C1 segment of cervical spinal cord (tissue), 14 donors: ENCODE measurements around the gene OPCML.
A peak's percentile ranks its signal among the peaks of the same experiment; 100 is the strongest.

Experiments
- DNase-seq, 14 donors: peaks; one replicate each; lab custom pipeline; 2025; lab: John Stamatoyannopoulos, UW

The OPCML gene

GRCh38 chr11:133413703-133414102 is 118.6 kb downstream of the OPCML start:
- DNase-seq, result no peak

GRCh38 chr11:133409799-133410198 is 122.5 kb downstream of the OPCML start:
- no peak for DNase-seq

DNA sequence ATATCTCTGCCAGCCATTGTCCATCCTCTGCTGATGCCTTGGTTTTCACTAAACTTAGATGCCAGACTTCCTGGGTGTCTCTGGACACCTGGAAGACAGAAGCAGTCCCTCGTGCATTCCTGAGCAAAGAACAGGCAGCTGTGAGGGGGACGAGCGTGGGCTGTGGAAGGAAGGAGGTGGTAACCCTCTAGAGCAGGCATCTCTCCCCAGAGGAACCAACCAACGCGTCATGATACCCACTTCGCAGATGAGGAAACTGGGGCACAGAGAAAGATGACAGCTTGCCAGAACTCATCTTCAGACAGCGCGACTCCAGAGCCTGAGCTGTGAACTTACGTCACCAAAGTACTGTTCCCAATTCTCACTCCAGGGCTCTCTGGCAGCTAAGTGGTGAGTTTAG is 123.4 kb downstream of the OPCML start:
- no peak for DNase-seq

DNA sequence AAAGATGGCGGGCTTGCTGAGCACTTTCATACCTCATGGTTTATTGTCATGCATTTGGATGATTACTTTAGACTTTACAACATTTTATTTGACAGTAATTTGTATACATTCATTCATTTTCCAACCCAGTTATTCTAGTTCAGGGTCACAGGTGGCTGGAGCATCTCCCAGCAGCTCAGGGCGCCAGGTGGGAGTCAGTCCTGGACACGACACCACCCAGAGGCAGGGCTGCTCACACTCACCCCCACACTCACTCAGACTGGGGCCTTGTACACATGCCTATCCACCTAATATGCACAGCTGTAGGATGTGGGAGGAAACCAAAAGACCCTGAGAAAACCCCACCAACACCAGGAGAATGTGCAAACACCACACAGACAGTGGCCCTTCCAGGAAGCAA is 123.9 kb downstream of the OPCML start:
- no peak for DNase-seq

- no peak for DNase-seq
Observed at GRCh38 chr11:133406489-133406888, 125.8 kb downstream of the OPCML start.

DNA sequence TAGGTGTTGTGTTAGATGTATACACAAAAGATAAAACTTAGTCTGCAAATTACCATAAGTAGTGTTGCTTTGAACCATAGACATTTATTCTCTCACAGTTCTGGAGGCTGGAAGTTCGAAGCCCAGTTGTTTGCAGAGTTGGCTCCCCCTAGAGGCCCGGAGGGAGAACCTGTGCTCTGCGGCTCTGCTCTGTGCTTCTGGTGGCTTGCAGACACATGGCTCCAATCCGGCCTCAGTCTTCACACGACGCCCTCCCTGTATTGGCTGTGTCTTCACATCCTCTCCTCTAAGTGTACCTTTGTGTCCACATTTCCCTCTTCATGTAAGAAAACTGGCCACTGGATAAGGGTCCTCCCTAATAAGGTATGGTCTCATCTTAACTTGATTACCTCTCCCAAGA is 128.4 kb downstream of the OPCML start:
- no peak for DNase-seq

DNA sequence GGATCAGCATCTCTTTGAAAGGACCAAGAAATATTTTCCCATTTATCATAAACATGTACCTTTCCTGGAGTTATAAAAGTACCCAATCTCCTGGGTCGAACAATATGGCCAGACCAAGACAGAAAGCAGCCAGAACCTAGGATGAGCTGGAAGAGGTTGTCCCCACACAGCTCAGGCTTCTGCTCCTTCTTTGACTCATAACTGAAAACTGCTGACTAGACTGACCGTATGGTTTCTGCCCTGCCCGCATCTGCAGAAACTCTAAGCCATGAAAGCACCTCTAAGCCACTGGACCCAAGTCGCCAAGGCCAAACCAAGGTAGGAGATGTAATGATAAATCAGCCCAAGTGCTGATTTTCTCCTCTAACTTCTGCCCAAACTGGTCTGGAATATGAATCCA is 129.8 kb downstream of the OPCML start:
- no peak for DNase-seq

DNA sequence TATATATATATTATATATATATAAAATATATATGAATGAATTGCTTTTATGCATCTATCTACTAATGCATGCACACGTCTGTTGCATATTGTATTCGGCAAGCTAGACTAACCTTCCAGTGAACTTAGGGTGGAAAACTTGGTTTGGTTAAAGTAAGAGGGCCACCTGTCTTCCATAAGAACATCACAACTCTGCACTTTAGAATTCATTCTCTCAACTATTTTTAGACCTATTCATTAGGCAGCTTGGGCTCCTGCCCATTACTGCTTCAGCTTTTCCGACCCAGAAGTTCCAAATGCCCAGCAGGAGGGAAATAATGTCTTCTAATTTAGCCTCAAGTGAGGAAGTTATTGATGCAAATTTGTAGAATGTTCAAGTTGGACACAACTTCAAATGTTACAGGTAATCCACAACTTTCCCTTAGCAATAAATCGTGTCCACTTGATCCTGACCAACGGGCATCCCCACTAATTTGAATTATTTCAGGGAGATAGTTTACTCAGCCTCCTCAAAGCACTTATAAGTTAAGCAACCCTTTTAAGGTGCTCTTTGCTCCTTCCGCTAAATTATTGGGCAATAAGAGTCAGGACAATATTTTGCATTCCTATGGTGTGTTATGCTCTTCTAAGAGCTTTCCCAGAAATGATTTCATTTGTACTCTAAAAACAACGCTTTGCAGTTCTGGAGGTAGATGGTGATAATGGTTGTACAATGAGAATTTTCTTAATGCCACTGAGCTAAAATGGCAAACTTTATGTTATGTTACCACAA is 132.3 kb downstream of the OPCML start:
- no peak for DNase-seq

- DNase-seq, result no peak
Observed at GRCh38 chr11:133399294-133399693, 133.0 kb downstream of the OPCML start.

DNA sequence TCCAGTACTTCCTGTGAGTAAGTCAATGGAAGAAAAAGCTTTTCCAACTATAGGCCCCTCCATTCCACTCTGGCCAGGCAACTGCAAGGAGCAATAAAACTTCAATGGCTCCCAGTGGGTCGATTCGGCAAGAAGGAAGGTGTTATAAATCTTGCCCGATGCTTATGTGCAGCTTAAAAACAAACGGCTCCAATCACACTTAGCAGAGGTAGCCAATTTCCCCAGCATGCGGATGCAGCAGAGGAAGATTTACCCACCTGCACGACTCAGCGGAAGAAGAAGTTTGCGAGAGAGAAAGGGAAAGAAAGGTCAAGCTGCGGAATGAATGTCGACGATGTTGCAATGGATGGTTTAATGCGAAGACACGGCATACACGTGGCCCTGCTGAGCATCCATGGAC is 141.5 kb downstream of the OPCML start:
- no peak for DNase-seq

DNA sequence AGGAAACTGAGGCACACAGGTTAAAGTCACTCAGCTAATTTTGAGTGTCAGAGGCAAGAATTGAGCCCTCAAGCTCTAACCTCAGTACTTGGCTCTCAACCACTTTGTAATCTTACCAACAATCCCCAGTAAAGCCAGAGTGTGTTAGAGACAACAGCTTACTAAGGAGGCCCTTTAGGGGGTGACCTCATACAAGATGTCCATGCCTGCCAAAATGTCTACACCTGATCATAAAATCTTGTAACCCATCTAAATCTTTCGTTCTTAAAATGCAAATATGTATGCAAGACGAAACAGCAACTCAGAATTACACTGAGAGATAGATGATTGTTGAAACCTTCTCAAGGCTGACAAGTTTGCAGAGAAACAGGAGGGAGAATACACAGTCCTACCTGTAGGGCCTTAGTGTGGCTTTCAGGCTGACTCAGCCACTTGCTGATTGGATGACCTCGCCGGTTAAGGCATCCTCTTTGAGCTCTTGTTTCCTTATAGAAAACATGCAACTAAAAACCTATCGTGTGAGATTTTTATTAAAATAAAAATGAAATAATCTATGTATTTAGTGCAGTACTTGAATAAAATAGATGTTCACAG is 143.2 kb downstream of the OPCML start:
- no peak for DNase-seq

DNA sequence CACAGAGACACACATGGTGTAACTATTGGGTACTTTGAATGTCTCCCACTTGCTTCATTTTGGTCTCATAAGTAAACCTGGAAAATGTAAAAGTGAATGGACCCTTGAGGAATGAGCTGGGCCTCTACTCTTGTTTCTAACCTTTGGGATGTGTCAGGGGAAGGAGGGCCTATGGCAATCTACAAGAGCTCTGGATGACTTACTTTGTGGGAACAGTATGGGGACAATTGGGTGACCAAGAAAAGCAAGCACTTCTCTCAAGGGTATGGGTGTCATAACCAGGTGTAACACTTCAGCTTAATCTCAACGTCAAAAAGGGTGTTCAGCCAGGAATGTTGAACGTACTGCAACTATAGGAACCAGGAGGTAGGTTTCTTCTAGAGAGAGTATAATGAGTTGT is 144.0 kb downstream of the OPCML start:
- DNase-seq, result no peak

GRCh38 chr11:133386852-133387251 is 145.4 kb downstream of the OPCML start:
- DNase-seq, result no peak

GRCh38 chr11:133386262-133386661 is 146.0 kb downstream of the OPCML start:
- no peak for DNase-seq

GRCh38 chr11:133385781-133386180 is 146.5 kb downstream of the OPCML start:
- DNase-seq, result no peak

DNA sequence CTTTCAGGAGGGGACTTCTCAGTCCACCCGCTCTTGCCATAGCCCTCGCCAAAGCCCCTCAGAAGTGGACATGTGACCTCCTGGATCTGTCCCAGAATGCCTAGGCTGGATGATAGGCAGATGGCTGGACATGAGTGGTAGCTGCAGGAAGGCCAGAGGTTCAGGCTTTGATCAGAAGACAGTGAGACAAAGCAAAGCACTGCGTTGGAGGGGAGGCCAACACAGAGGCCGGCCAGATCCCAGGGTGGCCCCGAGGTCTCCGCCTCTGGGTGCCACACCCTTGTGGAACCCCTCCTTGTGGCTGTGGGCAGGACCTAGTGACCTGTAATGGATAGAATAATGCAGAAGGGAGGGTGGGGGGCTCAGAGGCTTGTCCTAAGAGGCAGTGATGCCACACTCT is 147.6 kb downstream of the OPCML start:
- DNase-seq, result no peak

- DNase-seq, result no peak
Observed at GRCh38 chr11:133383689-133384088, 148.6 kb downstream of the OPCML start.

DNA sequence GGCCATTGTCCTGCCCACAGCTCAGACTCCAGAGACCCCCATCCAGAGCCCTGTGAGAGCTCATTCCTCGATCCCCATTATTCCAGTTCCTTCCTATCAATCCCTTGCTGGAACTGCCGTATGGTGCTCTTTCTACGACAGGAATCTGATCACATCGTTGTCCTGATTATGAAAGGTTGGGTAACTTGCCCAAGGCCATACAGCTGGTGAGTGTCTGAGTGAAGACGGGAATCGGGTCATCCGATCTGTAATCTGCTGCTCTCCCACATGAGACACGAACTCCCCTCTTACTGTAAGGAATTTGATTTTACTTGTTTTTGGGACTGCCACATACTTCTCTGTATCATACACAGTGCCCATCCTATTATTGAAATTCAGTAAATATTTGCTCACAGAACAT is 149.1 kb downstream of the OPCML start:
- no peak for DNase-seq

DNA sequence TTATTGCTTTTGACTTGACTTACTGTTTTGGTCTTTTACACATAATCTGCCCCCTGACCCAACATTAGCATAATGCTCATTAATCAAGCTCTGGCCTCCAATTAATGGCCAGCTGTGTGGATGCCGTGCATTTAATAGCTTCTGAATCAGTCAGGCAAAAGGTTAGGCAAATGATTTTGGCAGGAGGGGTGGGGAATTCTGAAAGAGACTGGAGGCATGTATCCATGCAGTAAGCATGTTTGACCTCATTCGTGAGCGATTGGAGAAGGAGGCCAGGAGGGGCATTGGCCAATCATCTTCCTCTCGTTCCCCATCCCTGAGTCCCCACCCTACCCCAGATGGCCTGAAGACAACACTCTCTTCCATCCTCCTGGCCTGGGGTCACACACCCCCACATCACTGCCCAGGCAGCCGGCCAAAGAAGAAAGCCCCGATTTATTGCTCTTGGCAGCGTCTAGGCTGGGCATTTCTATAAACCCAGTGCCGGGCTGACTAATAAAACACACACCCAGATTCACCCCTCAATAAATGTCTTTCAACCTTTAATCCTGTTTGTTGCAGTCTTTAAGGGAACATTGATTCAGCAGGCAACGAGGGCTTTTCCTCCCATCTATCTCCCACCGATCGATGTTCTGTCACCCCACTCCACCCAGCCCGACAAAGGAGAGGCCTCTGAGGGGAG is 150.0 kb downstream of the OPCML start:
- DNase-seq, result peak in 9 of 14 donors; percentile 13 to 71 (median 38)

- DNase-seq, result peak in 2 of 14 donors; percentile 38 to 51
Observed at GRCh38 chr11:133381761-133382130, 150.6 kb downstream of the OPCML start.

DNA sequence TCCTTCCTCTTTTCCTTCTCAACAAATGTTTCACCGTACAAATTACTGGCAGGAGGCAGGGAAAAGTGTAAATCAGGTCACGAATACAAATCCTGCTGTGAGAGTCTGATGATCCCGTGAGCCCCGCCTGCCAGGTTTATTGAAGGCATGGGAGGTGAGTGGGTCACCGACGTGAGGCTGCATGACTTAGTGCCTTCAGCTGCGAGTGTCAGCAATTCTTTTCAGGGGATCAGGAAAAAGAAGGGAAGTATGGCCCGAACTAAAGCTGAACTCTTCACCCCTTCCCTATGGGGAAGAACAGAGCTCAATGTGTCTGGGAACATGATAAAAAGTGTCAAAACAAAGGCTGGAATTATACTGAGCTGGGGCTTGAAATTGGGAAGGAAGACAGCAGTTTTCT is 166.2 kb downstream of the OPCML start:
- no peak for DNase-seq

- DNase-seq, result no peak
Observed at GRCh38 chr11:133362916-133363315, 169.4 kb downstream of the OPCML start.

DNA sequence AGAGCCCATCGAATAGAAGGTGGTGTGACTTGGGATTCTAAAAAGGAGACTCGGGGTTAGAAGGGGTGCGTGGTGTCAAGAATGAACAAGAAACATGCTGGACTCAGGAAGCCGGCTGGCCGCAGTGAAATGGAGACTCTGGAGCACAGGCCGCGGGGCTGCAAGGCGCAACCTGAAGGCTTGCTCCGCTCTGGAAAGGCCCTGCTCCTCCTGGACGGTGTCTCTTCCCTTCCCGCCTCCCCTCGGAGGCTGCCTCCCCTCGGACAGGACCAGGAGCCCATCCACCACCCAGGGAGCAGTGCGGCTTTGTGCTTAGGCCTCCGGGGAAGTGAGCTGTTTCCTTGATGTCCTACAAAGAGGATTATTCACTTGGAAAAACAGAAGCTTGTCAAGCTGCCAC is 170.1 kb downstream of the OPCML start:
- no peak for DNase-seq
